HFFc6 (cell line): ENCODE data around the gene KRT6B. TPM values are rescaled to one million over a fixed set of nuclear protein-coding genes. Genes with fewer than 3 reads are reported as not detected.
"Not testable (repeated sequence)": the region's sequence is repeated elsewhere in the genome, so short reads cannot be mapped to it uniquely, and the experiment has no call there.

ENCODE experiments used
- DNase-seq: peaks from one replicate; pipeline ENCODE4 v3.0.0-alpha.2; 2018
- H3K27ac Mint-ChIP-seq: 2 replicates; pipeline ENCODE4 v1.8.0; 2020; ENCODE audit warnings: mild to moderate bottlenecking, mixed read lengths
- H3K27me3 Mint-ChIP-seq: 2 replicates; pipeline ENCODE4 v1.8.0; 2021; ENCODE audit warnings: mild to moderate bottlenecking, moderate library complexity, mixed read lengths; ENCODE audit not compliant: insufficient read depth
- H3K36me3 Mint-ChIP-seq: 2 replicates; pipeline ENCODE4 v1.8.0; 2021; ENCODE audit warnings: low read depth, mixed read lengths
- H3K4me1 Mint-ChIP-seq: 2 replicates; pipeline ENCODE4 v1.8.0; 2020; ENCODE audit warnings: low read depth, mixed read lengths
- H3K4me3 Mint-ChIP-seq: 2 replicates; pipeline ENCODE4 v1.8.0; 2020; ENCODE audit warnings: mild to moderate bottlenecking, moderate library complexity, mixed read lengths
- H3K9me3 Mint-ChIP-seq: 2 replicates; pipeline ENCODE4 v1.8.0; 2020; ENCODE audit warnings: mild to moderate bottlenecking, mixed read lengths
- CTCF ChIP-seq: fragments of 200-600 bp; sonication (generic); IDR thresholded peaks from 2 replicates; pipeline ENCODE4 v1.5.0; 2021; ENCODE audit warnings: antibody characterized with exemption, mild to moderate bottlenecking
- total RNA-seq, 6 experiments: library from RNA; stranded (reverse); fragmentation: NEBNext Ultra II Directional; extraction: Animal tissue kit (Norgen Biotek cat#: 25700); gene quantifications; 2 replicates in 1 of 6; 3 replicates in 5 of 6; pipeline ENCODE4 v1.2.3, GENCODE V29; 2021

KRT6B gene
- total RNA-seq, 6 experiments from 2014 or later: not detected

- H3K27me3 Mint-ChIP-seq: peaks cover 71% of the 10 kb centered on the region
- no peaks in the 10 kb centered on the region for H3K4me1 Mint-ChIP-seq
- no peak overlapping the region for H3K27ac Mint-ChIP-seq
- TF ChIP-seq CTCF: no peak
- H3K36me3 Mint-ChIP-seq: no peaks in the 10 kb centered on the region
- H3K4me3 Mint-ChIP-seq: no peak overlapping the region
- DNase-seq: no peak
- H3K9me3 Mint-ChIP-seq: peaks cover 10% of the 10 kb centered on the region; the same call in 1 of the 2 replicates
Observed at GRCh38 chr12:52488736-52489135, 36.8 kb upstream of the KRT6B start.

GRCh38 chr12:52487744-52488443 is 35.9 kb upstream of the KRT6B start:
- not testable (repeated sequence) for H3K27ac Mint-ChIP-seq, H3K4me3 Mint-ChIP-seq, H3K4me1 Mint-ChIP-seq, H3K9me3 Mint-ChIP-seq, DNase-seq, H3K36me3 Mint-ChIP-seq
- H3K27me3 Mint-ChIP-seq: peaks cover 63% of the 10 kb centered on the region

GRCh38 chr12:52487211-52487610 is 35.3 kb upstream of the KRT6B start:
- Mint-ChIP-seq H3K27me3 (peaks cover 61% of the 10 kb centered on the region), H3K4me1 (no peaks in the 10 kb centered on the region), H3K36me3 (no peaks in the 10 kb centered on the region), H3K9me3 (peaks cover 10% of the 10 kb centered on the region; the same call in 1 of the 2 replicates), H3K27ac (no peak overlapping the region), H3K4me3 (no peak overlapping the region)
- TF ChIP-seq CTCF: no peak
- no peak for DNase-seq

GRCh38 chr12:52486166-52487105 is 34.5 kb upstream of the KRT6B start:
- Mint-ChIP-seq H3K36me3 (no peaks in the 10 kb centered on the region), H3K27me3 (peaks cover 53% of the 10 kb centered on the region), H3K9me3 (peaks cover 10% of the 10 kb centered on the region; the same call in 1 of the 2 replicates), H3K27ac (no peak overlapping the region), H3K4me1 (no peaks in the 10 kb centered on the region), H3K4me3 (no peak overlapping the region)
- no peak for DNase-seq
- no peak for TF ChIP-seq CTCF

GRCh38 chr12:52480073-52480472 is 28.1 kb upstream of the KRT6B start:
- no peak for DNase-seq
- TF ChIP-seq CTCF: no peak
- Mint-ChIP-seq H3K4me3 (no peak overlapping the region), H3K27me3 (peaks cover 21% of the 10 kb centered on the region), H3K9me3 (peaks cover 8% of the 10 kb centered on the region; the same call in 1 of the 2 replicates), H3K27ac (no peak overlapping the region), H3K4me1 (no peaks in the 10 kb centered on the region), H3K36me3 (no peaks in the 10 kb centered on the region)

- Mint-ChIP-seq H3K27me3 (peaks cover 21% of the 10 kb centered on the region), H3K27ac (no peak overlapping the region), H3K4me1 (no peaks in the 10 kb centered on the region), H3K4me3 (no peak overlapping the region), H3K36me3 (no peaks in the 10 kb centered on the region), H3K9me3 (no peaks in the 10 kb centered on the region)
- no peak for DNase-seq
- no peak for TF ChIP-seq CTCF
Observed at GRCh38 chr12:52477651-52478050, 25.7 kb upstream of the KRT6B start.
